ENCODE data around the gene HDDC3. TPM values are rescaled to one million over a fixed set of nuclear protein-coding genes. Genes with fewer than 3 reads are reported as not detected.

Gene HDDC3
- total and polyA plus RNA-seq, 2 donors (not counting 1 experiment from before 2014, with no cell fraction given) = 10.2 to 16.3 TPM

- Histone ChIP-seq H3K9ac (ENCODE audit: insufficient read depth, low read length) (no peak overlapping the region), H3K27me3 (ENCODE audit: control insufficient read depth, insufficient read depth, low read length) (no peaks in the 10 kb centered on the region), H3K4me2 (ENCODE audit: extremely low read depth, insufficient read depth, low read length) (no peak overlapping the region), H3K27ac (ENCODE audit: insufficient read depth, low read length) (no peak overlapping the region), H3K79me2 (ENCODE audit: control insufficient read depth, insufficient read depth, low read length) (no peaks in the 10 kb centered on the region), H3K36me3 (ENCODE audit: control insufficient read depth, insufficient read depth, low read length) (peaks cover 16% of the 10 kb centered on the region), H4K20me1 (ENCODE audit: control insufficient read depth, extremely low read depth, insufficient read depth, low read length) (no peaks in the 10 kb centered on the region), H2AFZ (ENCODE audit: low read length) (no peak overlapping the region), H3K4me1 (ENCODE audit: control insufficient read depth, extremely low read depth, insufficient read depth, low read length) (no peaks in the 10 kb centered on the region), H3K4me3 (replicated peaks in 1 of 4; ENCODE audit: control extremely low read depth in 1 of 4, insufficient read depth in 1 of 4, low read depth in 3 of 4, low read length in 4 of 4) (no peak overlapping the region), H3K9me3 (ENCODE audit: control insufficient read depth, insufficient read depth, low read depth, low read length) (no peaks in the 10 kb centered on the region)
- no peak for TF ChIP-seq CTCF (conservative IDR thresholded peaks at IDR 0.05 in 1 of 2, IDR thresholded peaks at IDR 0.05 in 1 of 2; ENCODE audit: low read depth in 1 of 2, low read length in 2 of 2)
- no peak for DNase-seq (ENCODE audit: low read depth in 2 of 2)
These were observed 13.5 kb downstream of the HDDC3 start for GRCh38 chr15:90918835-90919234.

GRCh38 chr15:90918034-90918788 lies 14.1 kb downstream of the HDDC3 start:
- Histone ChIP-seq H3K4me3 (replicated peaks in 1 of 4; ENCODE audit: control extremely low read depth in 1 of 4, insufficient read depth in 1 of 4, low read depth in 3 of 4, low read length in 4 of 4) (no peak overlapping the region), H4K20me1 (ENCODE audit: control insufficient read depth, extremely low read depth, insufficient read depth, low read length) (no peaks in the 10 kb centered on the region), H3K9me3 (ENCODE audit: control insufficient read depth, insufficient read depth, low read depth, low read length) (no peaks in the 10 kb centered on the region), H3K36me3 (ENCODE audit: control insufficient read depth, insufficient read depth, low read length) (peaks cover 19% of the 10 kb centered on the region), H3K27me3 (ENCODE audit: control insufficient read depth, insufficient read depth, low read length) (no peaks in the 10 kb centered on the region), H3K79me2 (ENCODE audit: control insufficient read depth, insufficient read depth, low read length) (no peaks in the 10 kb centered on the region), H3K4me2 (ENCODE audit: extremely low read depth, insufficient read depth, low read length) (no peak overlapping the region), H2AFZ (ENCODE audit: low read length) (no peak overlapping the region), H3K4me1 (ENCODE audit: control insufficient read depth, extremely low read depth, insufficient read depth, low read length) (no peaks in the 10 kb centered on the region), H3K9ac (ENCODE audit: insufficient read depth, low read length) (no peak overlapping the region), H3K27ac (ENCODE audit: insufficient read depth, low read length) (no peak overlapping the region)
- DNase-seq (ENCODE audit: low read depth in 2 of 2) = no peak
- no peak for TF ChIP-seq EZH2 (IDR thresholded peaks at IDR 0.05; ENCODE audit: low read length, missing control alignments)
- no peak for TF ChIP-seq CTCF (conservative IDR thresholded peaks at IDR 0.05 in 1 of 2, IDR thresholded peaks at IDR 0.05 in 1 of 2; ENCODE audit: low read depth in 1 of 2, low read length in 2 of 2)

- Histone ChIP-seq H2AFZ (ENCODE audit: low read length) (no peak overlapping the region), H3K4me1 (ENCODE audit: control insufficient read depth, extremely low read depth, insufficient read depth, low read length) (no peaks in the 10 kb centered on the region), H3K27me3 (ENCODE audit: control insufficient read depth, insufficient read depth, low read length) (no peaks in the 10 kb centered on the region), H3K9me3 (ENCODE audit: control insufficient read depth, insufficient read depth, low read depth, low read length) (no peaks in the 10 kb centered on the region), H3K27ac (ENCODE audit: insufficient read depth, low read length) (no peak overlapping the region), H3K79me2 (ENCODE audit: control insufficient read depth, insufficient read depth, low read length) (no peaks in the 10 kb centered on the region), H3K4me3 (replicated peaks in 1 of 4; ENCODE audit: control extremely low read depth in 1 of 4, insufficient read depth in 1 of 4, low read depth in 3 of 4, low read length in 4 of 4) (no peak overlapping the region), H3K36me3 (ENCODE audit: control insufficient read depth, insufficient read depth, low read length) (peaks cover 22% of the 10 kb centered on the region), H4K20me1 (ENCODE audit: control insufficient read depth, extremely low read depth, insufficient read depth, low read length) (no peaks in the 10 kb centered on the region), H3K4me2 (ENCODE audit: extremely low read depth, insufficient read depth, low read length) (no peak overlapping the region), H3K9ac (ENCODE audit: insufficient read depth, low read length) (no peak overlapping the region)
- no peak for TF ChIP-seq CTCF (conservative IDR thresholded peaks at IDR 0.05 in 1 of 2, IDR thresholded peaks at IDR 0.05 in 1 of 2; ENCODE audit: low read depth in 1 of 2, low read length in 2 of 2)
- no peak for TF ChIP-seq EZH2 (IDR thresholded peaks at IDR 0.05; ENCODE audit: low read length, missing control alignments)
- no peak for DNase-seq (ENCODE audit: low read depth in 2 of 2)
These were observed 14.8 kb downstream of the HDDC3 start for GRCh38 chr15:90917569-90917968.
